Measurements from ENCODE around the gene CALR.

Gene CALR

DNA sequence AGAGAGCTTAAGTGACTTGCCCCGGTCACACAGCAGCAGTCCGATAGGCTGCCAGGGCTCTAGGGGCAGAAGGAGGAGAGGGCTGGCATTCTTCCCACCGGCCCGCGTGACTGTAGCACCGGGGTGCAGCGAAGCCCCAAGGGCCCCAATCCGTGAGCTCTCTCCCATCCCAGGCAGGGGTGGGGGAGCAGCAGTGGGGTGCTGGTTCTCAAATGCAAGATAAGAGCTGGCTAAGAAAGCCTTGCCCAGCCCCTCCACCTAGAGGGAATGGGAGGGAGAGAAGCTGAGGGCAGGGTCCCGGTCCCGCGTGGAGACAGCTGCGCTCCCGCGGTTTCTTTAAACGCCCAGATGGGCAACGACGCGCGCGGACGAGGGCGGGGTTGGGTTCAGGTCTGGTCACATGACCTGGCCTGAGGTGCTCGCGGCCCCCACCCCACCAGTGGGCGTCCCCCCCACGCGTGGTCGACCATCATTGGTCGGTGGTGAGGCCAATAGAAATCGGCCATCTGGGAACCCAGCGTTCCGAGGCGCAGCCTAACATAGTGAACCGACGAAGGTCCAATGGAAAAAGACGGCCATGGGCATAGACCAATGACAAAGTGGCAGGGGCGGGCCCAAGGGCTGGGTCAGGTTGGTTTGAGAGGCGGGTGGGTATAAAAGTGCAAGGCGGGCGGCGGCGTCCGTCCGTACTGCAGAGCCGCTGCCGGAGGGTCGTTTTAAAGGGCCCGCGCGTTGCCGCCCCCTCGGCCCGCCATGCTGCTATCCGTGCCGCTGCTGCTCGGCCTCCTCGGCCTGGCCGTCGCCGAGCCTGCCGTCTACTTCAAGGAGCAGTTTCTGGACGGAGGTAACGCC lies at the start of gene CALR:
Gene CALR, plus strand, starts transcription at position 683 of the 852 bp plus-strand sequence. Its CDS starts 71 bp downstream, at position 754.
- TF ChIP-seq, protein P1, sequence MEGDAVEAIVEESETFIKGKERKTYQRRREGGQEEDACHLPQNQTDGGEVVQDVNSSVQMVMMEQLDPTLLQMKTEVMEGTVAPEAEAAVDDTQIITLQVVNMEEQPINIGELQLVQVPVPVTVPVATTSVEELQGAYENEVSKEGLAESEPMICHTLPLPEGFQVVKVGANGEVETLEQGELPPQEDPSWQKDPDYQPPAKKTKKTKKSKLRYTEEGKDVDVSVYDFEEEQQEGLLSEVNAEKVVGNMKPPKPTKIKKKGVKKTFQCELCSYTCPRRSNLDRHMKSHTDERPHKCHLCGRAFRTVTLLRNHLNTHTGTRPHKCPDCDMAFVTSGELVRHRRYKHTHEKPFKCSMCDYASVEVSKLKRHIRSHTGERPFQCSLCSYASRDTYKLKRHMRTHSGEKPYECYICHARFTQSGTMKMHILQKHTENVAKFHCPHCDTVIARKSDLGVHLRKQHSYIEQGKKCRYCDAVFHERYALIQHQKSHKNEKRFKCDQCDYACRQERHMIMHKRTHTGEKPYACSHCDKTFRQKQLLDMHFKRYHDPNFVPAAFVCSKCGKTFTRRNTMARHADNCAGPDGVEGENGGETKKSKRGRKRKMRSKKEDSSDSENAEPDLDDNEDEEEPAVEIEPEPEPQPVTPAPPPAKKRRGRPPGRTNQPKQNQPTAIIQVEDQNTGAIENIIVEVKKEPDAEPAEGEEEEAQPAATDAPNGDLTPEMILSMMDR (IDR thresholded peaks at IDR 0.05) = no peak
- TF ChIP-seq ZFX (IDR thresholded peaks at IDR 0.05; ENCODE audit: borderline replicate concordance) = no peak

DNA sequence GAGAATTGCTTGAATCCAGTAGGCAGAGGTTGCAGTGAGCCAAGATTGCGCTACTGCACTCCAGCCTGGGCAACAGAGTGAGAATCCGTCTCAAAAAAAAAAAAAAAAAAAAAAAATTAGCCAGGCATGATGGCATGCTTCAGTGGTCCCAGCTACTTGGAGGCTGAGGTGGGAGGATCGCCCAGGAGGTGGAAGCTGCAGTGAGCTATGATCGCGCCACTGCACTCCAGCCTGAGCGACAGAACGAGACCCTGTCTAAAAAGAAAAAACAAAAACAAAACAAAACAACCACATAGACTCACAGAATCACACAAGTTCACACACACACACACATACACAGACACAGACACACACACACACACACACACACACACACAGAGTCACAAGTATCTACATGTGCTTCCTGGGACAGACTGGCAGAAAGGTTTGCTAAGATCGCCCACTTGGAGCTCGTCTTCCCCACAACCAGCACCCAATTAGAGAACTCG lies 48.1 kb upstream of the CALR start:
- H3K27ac ChIP-seq = peak overlapping the region; percentile 56

More for the DNA sequence above, at the start of gene CALR:
- H3K27ac ChIP-seq = peak within 1 kb of the TSS; percentile 93

DNA sequence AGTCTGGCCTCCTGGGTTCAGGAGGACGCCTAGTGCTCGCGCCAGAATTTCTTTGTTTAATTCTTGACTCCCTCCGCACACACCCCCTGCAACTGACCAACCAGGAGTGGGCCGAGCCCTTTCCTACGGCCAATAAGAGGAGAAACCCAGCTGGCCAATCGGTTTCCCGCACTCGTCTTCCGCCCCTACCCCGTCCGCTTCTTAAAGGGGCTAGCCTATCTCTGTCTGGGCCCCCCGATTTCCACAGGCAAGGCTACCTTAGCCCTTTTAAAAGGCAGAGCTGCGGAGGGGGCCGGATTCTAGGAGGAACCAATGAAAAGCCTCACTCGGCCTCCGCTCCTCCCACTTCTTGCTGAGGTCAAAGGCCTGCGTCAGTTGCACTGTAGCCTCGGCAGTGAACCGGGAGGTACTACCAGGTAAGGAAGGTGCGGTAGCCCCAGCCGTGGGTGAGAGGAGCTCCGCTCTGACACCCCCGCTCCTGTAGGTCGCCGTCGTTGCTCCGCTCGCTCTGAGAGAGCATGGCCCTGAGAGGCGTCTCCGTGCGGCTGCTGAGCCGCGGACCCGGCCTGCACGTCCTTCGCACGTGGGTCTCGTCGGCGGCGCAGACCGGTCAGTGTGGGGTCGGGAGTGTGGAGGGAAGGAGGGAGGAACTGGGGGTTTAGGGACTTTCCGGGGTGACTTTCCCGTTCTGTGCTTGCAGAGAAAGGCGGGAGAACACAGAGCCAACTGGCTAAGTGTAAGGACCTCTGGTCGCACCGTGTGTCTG lies 47.4 kb upstream of the CALR start, which contains the start of gene GCDH:
Gene GCDH, plus strand, starts transcription at position 374 of the 766 bp plus-strand sequence. Its CDS starts 145 bp downstream, at position 519.
- no peak for TF ChIP-seq ZFX (IDR thresholded peaks at IDR 0.05; ENCODE audit: borderline replicate concordance)
- TF ChIP-seq, protein P1 (IDR thresholded peaks at IDR 0.05) = no peak
- peak within 1 kb of the TSS; percentile 56 for H3K27ac ChIP-seq

DNA sequence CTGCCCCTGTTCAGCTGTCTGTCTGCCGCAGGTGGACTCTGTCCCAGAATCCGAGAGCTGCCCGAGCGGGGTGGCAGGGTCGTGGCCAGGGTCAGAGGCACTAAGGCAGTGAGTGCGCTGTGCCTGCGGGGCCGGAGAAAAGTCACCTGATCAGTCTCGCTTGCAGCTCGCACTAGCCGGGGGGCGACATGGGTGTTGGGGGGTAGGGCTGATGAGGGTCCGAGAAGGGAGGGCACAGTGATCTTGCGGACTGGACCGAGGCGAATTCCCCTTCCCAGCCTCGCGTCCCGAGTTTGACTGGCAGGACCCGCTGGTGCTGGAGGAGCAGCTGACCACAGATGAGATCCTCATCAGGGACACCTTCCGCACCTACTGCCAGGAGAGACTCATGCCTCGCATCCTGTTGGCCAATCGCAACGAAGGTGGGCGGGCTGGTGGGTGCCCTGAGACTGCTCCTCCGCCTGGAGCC lies 46.8 kb upstream of the CALR start:
- H3K27ac ChIP-seq = peak overlapping the region; percentile 56
- TF ChIP-seq, protein P1 (IDR thresholded peaks at IDR 0.05) = no peak

DNA sequence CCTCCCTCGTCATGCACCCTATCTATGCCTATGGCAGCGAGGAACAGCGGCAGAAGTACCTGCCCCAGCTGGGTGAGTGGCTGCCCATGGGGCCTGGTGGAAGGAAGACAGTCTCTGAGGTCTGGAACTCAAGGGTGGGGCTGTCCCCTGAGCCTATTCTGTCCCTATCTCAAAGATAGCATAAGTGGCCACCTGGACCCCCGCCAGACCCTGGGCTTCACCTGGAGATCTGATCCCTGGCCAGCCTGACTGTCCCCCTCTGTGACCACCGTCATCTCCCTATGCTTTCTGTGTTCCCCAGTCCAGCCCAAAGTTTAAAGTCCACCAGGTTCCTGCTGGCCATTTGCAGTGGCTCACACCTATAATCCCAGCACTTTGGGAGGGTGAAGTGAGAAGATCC lies 44.8 kb upstream of the CALR start:
- no peak overlapping the region for H3K27ac ChIP-seq
- TF ChIP-seq, protein P1 (IDR thresholded peaks at IDR 0.05) = no peak
- no peak for TF ChIP-seq ZFX (IDR thresholded peaks at IDR 0.05; ENCODE audit: borderline replicate concordance)

DNA sequence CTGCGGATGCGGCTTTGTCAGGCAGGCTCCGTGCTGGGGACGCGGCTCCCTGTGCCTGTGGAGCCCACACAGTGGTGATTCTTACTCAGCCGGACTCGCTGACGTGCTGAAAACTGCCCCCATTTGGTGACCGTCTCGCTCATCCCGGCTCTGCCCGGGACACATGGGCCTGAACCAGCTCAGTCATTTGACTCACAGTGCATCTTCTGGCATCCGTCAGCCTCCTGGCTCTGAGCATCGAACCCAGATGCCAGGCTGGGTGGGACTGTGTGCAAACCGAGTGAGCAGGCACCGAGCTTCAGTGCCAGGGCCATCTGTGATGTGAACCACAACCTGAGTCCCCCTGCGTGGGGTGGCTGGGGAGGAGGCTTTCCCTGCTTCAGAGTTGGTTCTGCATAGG lies 41.9 kb upstream of the CALR start:
- H3K27ac ChIP-seq = no peak overlapping the region
- no peak for TF ChIP-seq ZFX (IDR thresholded peaks at IDR 0.05; ENCODE audit: borderline replicate concordance)
- TF ChIP-seq, protein P1 (IDR thresholded peaks at IDR 0.05) = no peak

DNA sequence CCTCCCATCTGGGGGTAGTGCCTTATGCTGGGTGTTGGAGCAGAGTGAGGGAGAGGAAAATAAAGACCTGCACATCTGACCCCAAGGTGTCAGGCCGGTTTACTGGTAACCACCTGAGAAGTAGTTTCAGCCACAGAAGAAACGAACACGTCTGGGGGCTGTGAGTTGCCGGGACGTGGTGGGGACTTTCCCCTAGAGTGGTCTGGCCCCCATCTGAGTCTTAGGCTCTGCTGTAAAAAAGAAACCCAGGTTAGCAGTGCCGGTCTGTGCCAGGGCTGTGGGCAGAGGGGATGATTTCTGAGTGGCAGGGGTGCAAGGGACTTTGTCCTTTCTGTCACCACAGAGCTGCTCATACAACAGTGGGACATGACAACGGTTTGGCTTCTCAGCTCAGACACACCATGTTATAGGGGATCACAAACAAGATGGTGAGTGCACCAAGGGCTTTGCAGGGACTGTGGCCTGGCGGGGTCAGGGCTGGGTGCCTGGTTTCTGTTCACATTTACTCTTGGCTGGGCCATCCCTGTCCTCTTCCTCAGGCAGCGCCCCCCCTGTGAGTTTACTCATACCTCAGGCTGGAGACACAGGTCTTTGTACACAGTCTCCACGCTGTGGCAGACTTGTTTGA lies 38.4 kb upstream of the CALR start:
- no peak overlapping the region for H3K27ac ChIP-seq
- TF ChIP-seq, protein P1 (IDR thresholded peaks at IDR 0.05) = no peak
- TF ChIP-seq ZFX (IDR thresholded peaks at IDR 0.05; ENCODE audit: borderline replicate concordance) = no peak
